Endothelial cell of umbilical vein (primary cell): ENCODE data around the gene ZNF24.

Source experiments
- EZH2 ChIP-seq: IDR thresholded peaks from 2 replicates; pipeline ENCODE4 v1.6.1; 2012; ENCODE audit warnings: borderline replicate concordance, low read depth, mild to moderate bottlenecking, moderate library complexity, low read length, inconsistent platforms; ENCODE audit not compliant: severe bottlenecking
- GATA2 ChIP-seq: IDR thresholded peaks from 2 replicates; pipeline ENCODE4 v1.7.0; 2011; ENCODE audit warnings: low read depth, mild to moderate bottlenecking, moderate library complexity, mixed read lengths, low read length; ENCODE audit not compliant: insufficient read length, insufficient read depth
- JUN ChIP-seq: IDR thresholded peaks from 2 replicates; pipeline ENCODE4 v1.6.1; 2011; ENCODE audit warnings: borderline replicate concordance, low read depth; ENCODE audit not compliant: insufficient read length, insufficient read depth
- MAX ChIP-seq: IDR thresholded peaks from 2 replicates; pipeline ENCODE4 v1.6.1; 2011; ENCODE audit not compliant: insufficient read depth, insufficient read length
- MYC ChIP-seq: IDR thresholded peaks from one replicate; pipeline ENCODE4 v1.6.1; 2011; ENCODE audit warnings: mild to moderate bottlenecking, low read depth, low read length
- POLR2A ChIP-seq: IDR thresholded peaks from 2 replicates; pipeline ENCODE4 v1.6.1; 2012; ENCODE audit warnings: low read depth, mild to moderate bottlenecking, control low read depth, low read length
- POLR2AphosphoS5 ChIP-seq: IDR thresholded peaks from 2 replicates; pipeline ENCODE4 v1.6.1; 2012; ENCODE audit warnings: low read depth, mild to moderate bottlenecking, control low read depth, low read length, moderate library complexity; ENCODE audit not compliant: insufficient read depth
- TF ChIP-seq, protein P1 (sequence below), 2 donors: IDR thresholded peaks; 1 replicate in 1 of 2; 2 replicates in 1 of 2; pipeline ENCODE4 v1.5.1; 2011; ENCODE audit warnings: low read length in 2 of 2, mild to moderate bottlenecking in 2 of 2, moderate library complexity in 2 of 2, control low read depth in 1 of 2, inconsistent platforms in 1 of 2, low read depth in 1 of 2; ENCODE audit not compliant: insufficient read depth in 1 of 2; ENCODE audit errors: extremely low read depth in 1 of 2

- TF ChIP-seq, protein P1, sequence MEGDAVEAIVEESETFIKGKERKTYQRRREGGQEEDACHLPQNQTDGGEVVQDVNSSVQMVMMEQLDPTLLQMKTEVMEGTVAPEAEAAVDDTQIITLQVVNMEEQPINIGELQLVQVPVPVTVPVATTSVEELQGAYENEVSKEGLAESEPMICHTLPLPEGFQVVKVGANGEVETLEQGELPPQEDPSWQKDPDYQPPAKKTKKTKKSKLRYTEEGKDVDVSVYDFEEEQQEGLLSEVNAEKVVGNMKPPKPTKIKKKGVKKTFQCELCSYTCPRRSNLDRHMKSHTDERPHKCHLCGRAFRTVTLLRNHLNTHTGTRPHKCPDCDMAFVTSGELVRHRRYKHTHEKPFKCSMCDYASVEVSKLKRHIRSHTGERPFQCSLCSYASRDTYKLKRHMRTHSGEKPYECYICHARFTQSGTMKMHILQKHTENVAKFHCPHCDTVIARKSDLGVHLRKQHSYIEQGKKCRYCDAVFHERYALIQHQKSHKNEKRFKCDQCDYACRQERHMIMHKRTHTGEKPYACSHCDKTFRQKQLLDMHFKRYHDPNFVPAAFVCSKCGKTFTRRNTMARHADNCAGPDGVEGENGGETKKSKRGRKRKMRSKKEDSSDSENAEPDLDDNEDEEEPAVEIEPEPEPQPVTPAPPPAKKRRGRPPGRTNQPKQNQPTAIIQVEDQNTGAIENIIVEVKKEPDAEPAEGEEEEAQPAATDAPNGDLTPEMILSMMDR (IDR thresholded peaks at IDR 0.05; ENCODE audit: extremely low read depth in 1 of 2, insufficient read depth in 1 of 2, low read depth in 1 of 2, low read length in 2 of 2): no peak
- TF ChIP-seq MYC (no peak), POLR2A (no peak), EZH2 (no peak), MAX (no peak), JUN (no peak), POLR2AphosphoS5 (no peak), GATA2 (no peak)
These were observed 9.4 kb downstream of the ZNF24 start for GRCh38 chr18:35334821-35335220.
